GM21526 (cell line): ENCODE data around the gene GMEB2.
"Not testable (repeated sequence)": the region's sequence is repeated elsewhere in the genome, so short reads cannot be mapped to it uniquely, and the experiment has no call there.

Source experiments
- ATAC-seq: cut with Tn5 transposase; IDR thresholded peaks from one replicate; pipeline ENCODE4 v1.9.1; 2021; ENCODE audit warnings: moderate library complexity; ENCODE audit not compliant: unreplicated experiment, low FRiP score

Gene GMEB2

DNA sequence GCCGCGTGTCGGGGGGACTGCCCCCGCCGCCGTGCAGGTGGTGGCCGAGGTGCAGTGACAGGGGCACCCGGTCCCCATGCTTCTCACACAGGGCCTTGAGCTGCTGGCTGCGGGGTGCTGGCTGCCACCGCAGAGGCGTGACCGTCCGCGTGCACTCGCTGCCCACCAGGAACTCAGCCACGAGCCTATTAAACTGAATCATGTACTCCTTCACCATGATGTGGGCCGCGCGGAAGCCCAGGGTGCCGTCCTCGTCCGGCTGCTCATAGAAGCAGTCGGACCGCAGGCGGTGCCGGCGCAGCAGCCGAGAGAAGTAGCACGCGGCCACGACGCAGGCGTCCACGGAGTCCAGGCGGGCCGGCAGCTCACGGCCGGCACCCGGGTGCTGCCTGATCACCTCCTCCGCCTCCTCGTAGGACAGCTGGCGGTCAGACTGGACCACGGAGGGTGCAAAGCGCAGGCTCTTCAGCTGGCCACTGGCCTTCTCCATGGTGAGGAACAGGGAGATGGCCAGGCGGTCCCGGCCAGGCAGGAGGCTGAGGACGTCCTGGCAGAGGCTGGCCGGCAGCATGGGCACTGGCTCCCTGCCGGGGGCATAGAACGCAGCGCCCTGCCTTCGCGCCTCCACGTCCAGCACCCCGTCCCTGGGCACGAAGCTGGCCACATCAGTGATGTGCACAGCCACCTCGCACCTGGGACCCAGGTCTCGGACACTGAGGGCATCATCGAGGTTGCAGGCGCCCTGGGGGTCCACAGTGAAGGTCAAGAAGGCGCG, 62.7 kb downstream of the GMEB2 start:
- no peak for ATAC-seq

DNA sequence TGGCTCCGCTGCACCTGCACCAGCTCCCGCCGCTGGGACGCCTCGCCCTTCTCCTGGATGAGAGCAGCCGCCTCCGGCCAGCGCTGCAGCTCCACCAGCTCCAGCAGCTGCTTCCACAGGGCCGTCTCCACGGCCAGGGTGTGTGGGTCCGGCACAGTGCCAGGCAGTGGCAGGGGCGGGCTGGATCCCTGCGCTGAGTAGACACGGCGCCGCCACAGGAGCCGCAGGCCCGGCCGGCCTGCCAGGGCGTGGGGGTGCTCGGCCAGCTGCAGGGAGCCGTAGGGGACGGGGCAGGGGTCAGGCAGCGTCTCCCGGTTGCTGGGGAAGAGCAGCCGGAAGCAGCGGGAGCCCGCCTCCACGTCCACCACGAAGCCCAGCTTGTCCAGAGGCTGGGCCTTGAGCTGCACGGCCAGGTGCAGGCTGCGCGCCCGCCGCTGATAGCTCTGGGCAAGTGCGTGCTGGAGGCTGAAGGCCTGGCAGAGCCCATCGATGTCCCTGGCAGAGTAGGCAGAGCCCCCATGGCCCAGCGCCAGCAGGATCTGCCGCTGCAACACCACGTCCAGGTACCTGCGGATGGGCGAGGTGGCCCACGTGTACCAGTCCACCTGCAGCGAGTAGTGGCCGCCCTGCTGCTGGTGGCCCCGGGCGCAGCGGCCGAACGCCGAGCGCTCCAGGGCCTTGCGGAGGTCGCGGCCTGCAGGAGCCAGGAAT, 63.5 kb downstream of the GMEB2 start:
- ATAC-seq, result no peak

DNA sequence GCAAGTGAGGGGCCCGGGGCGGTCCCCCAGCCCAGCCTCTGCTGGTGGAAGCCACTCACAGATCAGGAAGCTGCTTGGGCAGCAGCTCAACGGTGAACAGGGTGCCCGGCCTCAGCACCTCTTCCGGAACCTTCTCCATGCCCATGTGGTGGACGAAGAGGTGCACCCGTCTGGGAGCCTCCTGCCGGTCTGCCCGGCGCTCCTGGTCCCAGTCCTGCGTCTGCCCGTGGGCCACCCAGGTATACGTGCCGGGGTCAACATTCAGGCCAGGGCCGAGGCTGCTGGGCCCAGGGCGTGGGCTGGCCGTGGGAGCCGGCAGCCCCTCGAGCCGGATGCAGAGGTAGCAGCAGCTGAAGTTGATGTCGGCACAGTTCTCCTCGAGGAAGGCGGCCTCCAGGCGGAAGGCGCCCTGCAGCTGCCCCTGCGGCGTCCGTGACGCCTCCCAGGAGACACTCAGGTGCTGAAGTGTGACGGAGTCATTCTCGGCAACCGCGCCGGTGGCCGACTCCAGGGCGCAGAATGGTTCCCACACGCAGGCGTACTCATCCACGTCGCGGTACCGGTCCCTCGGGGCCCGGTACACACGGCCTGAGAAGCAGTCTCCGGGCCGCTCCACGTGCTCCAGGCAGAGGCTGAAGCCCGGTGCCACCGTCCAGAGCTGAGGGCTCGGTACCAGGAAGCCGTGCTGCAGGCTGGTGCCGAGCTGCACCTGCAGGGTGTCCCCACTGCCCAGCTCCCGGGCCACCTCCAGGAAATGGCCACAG, 64.3 kb downstream of the GMEB2 start:
- no peak for ATAC-seq

DNA sequence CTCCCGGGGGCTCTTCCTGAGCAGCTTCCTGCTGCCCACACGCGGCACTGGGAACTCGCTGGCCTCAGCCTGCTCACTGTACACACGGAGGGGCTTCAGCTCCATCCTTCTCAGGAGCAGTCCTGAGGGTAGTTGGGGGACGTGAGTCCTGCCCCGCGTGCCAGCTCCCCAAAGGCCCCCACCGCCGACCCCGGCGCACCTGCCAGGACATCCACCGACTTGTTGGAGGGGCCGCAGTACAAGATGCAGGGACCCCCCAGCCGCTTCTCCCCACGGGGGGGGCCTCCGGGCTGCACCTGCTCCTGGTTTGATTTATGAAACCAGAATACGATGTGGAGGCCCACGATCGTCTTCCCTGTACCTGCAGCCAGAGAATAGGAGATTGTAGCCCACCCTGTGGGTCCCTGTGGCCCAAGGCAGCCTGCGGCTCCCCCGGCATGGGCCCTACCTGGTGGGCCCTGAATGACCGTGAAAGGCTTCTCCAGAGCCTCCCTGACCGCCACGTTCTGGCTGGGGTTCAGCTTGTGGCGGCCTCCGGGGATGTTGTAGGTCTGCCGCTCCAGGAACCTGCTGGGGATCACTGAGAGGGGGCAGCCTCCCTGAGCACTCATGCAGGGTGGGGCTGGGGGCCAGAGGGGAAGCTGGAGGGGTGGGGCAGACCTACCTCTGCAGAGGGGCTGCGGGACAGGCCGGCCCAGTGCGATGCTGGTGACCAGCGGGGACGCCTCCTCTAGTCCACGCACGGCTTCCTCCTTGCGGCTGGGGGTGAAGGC, 65.1 kb downstream of the GMEB2 start:
- ATAC-seq, result no peak

DNA sequence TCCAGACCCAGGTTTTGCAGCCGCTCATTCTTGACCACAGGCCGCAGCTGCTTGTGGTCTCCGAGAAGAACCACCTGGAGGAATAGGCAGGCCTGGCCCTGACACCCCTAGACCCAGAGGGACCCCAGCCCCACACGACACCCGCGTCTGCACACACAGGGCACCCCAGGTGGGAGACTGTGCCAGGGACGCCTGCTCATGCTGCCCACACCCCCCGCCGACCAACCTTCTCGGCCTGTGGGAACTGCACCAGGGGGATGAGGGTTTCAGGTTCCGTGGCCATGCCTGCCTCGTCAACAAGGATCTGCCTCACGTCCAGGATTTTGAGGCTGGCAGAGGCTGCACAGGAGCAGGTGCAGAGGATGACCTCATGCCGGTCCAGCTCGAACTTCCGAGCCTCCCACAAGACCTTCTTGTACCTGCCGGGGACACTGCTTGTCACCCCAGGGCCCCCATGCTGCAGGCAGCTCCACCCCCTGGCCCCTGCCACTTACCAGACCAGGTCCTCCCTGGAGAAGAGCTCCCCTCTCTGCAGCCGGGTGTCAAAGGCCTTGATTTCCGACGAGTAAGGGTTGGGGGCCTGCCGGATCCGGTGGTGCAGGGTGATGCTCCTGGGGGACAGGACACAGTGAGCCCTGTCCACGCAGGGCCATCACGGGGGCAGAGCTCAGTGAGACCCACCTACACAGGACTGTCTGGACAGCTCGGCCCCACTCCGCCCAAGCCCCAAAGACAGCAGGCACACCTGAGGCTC, 65.9 kb downstream of the GMEB2 start:
- ATAC-seq, result no peak

DNA sequence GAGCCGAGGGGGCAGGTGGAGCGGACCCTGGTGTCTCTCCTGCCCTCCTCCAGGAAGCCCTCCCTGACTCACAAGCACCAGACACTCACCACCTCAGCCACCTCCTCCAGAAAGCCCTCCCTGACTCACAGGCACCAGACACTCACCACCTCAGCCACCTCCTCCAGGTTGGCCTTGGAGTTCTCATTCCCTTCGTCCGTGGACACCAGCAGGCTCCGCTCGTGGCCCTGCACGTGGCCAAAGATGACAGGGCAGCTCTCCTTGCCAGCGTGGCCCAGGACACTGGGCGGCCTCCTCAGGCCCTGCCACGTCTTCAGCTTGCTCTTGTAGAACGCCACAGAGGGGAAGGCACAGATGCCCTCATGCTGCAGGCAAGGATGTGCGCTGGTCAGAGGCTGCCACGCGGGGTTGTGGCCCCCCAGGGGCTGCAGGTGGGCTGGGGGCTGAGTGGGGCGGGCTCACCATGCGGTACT, 66.5 kb downstream of the GMEB2 start:
- no peak for ATAC-seq

DNA sequence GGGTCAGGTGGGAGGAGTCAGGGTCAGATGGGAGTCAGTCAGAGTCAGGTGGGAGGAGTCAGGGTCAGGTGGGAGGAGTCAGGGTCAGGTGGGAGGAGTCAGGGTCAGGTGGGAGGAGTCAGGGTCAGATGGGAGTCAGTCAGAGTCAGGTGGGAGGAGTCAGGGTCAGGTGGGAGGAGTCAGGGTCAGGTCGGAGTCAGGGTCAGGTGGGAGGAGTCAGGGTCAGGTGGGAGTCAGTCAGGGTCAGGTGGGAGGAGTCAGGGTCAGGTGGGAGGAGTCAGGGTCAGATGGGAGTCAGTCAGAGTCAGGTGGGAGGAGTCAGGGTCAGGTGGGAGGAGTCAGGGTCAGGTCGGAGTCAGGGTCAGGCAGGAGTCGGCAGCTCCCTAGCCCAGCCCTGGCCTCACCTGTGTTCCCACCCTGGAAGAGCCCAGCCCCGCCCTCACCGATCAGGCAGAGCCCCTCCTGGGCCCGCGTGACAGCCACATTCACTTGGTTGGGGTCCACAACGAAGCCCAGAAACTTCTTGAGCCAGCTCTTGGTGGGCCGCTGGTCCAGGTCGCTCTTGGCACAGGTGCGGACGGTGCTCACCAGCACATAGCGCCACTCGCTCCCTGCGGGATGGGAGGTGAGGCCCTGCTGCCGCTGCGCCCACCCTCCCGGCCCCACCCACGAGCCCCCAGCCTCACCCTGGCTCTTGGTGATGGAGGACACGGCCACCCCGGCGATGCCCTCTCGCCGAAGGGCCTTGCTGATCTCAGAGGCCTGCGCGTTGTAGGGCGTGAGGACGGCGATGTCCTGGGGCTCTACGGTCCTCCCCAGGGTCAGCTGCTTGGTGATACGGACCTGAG, 67.2 kb downstream of the GMEB2 start:
- not testable (repeated sequence) for ATAC-seq

DNA sequence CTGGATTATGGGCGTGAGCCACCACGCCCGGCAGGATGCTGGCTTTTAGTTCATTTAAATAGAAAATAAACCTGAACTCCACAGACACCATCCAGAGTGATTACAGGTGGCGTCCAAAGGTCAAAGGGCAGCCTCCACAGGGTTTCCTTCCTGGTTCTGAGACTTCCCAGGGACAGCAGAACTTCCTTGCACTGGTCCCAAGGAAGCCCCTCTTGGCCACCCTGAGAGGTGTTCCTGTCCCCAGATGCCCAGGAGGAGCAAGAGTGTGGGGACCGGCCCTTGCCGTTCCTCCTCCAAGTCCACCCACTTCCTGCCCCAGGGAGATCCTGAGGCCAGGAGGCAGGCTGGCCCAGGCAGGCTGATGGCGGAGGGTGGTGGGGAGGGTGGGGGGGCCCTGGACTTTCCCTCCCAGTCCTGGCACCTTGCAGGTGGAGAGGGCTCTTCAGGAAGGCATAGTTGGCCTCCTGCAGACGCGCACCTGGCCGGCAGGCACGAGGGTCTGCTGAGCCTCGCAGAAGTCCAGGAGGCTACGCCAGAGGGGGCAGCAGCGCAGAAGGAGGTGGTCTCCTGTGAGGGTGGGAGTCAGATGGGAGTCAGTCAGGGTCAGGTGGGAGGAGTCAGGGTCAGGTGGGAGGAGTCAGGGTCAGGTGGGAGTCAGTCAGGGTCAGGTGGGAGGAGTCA, 68.0 kb downstream of the GMEB2 start:
- no peak for ATAC-seq

DNA sequence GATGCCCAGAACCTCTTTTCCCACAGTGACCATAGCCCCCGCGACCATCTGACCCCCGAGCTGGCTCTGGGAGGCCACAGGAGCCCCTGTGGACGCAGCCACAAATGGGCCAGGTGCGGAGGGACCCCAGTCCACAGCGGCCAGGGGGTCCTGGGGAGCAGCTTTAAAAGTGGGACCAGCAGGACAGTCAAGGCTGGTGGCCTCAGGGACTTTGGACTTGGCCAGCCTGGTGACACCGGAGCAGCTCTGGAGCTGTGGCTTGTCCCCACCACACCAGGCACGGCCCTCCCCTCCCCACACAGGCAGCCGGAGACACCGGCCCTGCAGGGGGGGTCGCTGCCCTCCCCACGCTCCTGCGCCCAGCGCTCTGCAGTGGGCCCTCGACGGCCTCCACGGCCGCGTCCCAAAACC, 69.4 kb downstream of the GMEB2 start:
- ATAC-seq, result no peak

DNA sequence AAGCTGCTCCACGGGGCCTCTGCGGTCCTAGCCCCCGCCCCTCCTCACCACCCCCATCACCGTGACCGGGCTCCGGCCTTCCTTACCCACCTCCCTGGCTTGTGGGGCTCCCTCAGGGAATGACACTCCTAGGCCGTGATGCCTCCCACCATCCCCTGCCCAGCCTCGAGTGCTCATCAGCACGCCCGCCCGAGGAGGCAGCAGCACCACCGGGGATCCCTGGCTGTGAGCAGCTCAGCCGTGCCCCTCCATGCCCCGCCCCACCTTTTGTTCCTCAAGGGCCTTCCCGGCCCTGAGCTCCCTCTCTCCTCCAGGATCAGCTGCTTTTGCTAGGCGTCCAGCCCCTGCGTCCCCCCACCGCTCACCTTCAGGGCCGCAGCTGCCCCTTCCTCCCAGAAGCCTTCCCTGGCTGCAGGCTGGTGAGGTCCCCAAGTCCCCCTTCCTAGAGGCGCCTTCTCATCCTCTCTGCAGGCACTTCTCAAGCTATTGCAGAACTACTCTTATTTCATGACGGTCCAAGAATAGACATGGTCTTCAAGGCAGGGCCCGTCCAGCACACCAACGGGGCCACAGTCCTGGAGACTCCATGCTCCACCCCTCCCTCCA, 69.9 kb downstream of the GMEB2 start:
- ATAC-seq, result no peak

DNA sequence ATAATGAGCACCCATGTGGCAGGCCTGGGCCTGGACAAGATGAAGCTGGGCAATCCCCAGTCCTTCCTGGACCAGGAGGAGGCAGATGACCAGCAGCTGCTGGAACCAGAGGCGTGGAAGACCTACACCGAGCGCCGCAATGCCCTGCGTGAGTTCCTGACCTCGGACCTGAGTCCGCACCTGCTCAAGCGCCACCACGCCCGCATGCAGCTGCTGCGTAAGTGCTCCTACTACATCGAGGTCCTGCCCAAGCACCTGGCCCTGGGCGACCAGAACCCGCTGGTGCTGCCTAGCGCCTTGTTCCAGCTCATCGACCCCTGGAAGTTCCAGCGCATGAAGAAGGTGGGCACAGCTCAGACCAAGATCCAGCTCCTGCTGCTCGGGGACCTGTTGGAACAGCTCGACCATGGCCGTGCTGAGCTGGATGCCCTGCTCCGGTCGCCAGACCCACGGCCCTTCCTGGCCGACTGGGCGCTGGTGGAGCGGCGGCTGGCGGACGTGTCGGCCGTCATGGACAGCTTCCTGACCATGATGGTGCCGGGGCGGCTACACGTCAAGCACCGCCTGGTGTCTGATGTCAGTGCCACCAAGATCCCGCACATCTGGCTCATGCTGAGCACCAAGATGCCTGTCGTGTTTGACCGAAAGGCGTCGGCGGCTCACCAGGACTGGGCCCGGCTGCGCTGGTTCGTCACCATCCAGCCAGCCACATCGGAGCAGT, 71.1 kb downstream of the GMEB2 start:
- no peak for ATAC-seq

DNA sequence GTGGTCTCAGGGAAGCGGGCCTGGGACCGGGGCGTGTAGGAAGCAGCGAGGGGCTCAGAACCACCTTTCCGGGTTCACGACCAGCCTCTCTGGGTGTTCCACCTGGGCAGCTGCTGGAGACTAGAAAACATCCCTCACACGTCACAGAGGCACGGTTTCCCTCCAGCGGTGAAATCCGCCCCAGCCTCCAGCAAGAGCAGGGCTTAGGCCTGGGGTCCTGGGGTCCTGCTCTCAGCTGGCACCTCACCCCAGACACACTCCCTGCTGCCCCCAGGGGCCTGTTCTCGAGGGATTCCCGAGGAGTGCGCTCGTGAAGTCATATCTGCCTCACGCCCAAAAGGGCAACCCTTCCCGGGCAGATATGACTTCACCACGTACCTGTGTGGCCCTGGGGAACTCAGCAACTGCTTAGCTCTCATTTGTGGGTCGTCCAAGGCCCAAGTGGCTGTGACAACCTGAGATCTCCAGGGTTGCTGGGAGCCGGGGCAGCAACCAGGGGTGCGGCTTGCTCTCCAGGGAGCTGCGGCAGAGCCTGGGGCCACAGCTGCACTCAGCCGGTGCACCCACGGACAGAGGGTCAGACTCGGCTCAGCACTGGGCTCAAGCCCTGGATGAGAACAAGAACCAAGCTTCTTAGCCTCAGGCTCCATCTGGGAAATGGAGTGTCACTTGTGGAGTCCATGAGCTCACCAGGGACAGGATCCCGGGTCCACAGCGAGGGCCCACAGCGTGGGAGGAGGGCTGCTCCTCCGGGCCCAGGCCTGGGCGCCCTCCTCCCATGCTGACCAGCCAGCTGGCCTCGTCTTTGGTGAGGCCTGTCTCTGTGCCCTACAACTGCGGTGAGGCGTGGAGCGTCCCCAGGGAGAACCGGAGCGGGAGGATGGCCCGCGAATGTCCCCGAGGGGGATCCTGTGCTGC, 72.3 kb downstream of the GMEB2 start:
- no peak for ATAC-seq

DNA sequence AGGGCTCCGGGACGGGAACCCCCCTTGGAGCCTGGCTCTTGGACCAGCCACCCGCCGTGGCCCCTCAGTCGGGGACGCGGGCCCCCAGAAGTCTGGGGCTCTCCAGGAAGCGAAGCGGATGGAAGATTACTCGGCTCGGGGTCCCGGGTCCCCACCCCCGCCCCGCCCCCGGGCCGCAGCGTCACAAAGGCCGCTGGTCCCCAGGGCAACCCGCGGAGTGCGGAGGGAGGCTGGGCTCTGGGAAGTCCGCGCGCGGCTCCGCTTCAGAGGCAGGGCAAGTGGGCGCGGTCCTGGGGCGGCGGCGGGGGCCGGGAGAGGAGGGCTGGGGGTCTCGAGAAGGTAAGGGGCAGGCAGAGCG, 73.0 kb downstream of the GMEB2 start, which contains the start of gene FNDC11:
FNDC11 (plus strand) TSS at position 227 of the 358 bp plus-strand sequence. CDS start 1,505 bp downstream, outside the sequence.
- ATAC-seq, result no peak

DNA sequence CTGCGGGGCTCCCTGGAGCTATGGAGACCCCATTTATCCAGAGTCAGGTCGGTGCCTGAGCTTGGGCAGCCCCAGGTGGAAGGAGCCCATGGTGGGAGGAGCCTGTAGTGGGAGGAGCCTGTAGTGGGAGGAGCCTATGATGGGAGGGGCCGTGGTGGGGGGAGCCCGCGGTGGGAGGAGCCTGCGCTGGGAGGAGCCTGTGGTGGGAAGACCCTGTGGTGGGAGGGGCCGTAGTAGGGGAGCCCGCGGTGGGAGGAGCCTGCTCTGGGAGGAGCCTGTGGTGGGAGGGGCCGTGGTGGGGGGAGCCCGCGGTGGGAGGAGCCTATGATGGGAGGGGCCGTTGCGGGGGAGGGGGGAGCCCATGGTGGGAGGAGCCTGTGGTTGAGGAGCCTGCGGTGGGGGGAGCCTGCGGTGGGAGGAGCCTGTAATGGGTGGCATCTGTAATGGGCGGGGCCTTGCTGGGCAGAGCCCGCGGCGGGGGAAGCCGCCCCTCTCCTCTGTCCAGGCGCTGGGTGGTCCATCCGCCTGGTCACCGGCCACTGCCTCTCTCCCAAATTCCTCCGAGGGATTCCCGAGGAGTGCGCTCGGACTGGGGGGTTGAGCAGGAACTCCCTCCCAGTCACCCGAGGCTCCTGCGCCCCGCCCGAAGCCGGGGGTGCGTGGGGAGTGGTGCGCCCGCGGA, 73.5 kb downstream of the GMEB2 start:
- ATAC-seq, result peak; percentile 30

DNA sequence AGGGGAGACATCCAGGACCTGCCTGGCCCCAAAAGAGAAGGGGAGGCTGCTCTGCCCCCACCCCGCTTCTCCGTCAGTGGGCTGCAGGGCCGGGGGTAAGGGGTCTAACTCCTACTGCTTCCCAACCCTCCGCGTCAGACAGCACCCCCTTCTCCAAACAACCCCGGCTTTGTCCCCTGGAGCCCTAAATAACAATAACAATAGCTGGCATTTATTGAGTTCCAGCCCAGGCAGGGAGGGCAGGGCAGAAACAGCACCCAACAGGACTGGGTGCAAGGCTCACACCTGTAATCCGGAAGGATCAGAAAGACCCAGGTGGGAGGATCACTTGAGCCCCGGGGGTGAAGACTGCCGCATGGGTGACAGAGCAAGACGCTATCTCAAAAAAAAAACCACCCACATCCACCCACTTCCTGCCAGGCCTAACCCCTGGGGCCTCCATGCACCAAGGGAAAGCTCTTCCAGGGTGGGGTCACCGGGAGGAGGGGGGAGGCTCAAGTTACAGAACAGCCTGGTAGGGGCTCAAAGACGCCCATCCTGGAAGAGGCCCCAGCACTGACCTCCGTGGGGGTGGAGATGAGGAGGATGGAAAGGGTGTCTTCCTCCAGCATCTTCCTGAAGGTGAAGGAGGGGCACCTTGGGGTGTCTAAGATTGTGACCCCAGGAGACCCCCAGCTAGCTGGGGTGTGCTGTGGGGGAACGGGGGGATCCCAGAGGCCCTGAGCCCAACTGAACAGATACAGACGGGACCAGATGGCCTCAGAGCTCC, 74.2 kb downstream of the GMEB2 start:
- peak; percentile 24 for ATAC-seq
